ENCODE measurements around the gene ZNF30. TPM values are rescaled to one million over a fixed set of nuclear protein-coding genes. Genes with fewer than 3 reads are reported as not detected.

ZNF30 gene
- total and polyA plus RNA-seq, 4 donors: 1.3 to 1.8 (median 1.7) TPM

GRCh38 chr19:34926361-34926684 is 380 bp upstream of the ZNF30 start:
- Histone ChIP-seq H3K36me3 (ENCODE audit: control insufficient read depth in 4 of 4, insufficient read depth in 3 of 4, low read depth in 1 of 4, low read length in 3 of 4) (peaks cover 1 to 14% (median 9%) of the 10 kb centered on the region in 4 donors), H3K4me3 (ENCODE audit: low read depth in 1 of 3, low read length in 3 of 3) (peak overlapping the region in 2 of 3 donors; percentile 85), H3K27me3 (ENCODE audit: control insufficient read depth in 4 of 4, insufficient read depth in 4 of 4, low read length in 3 of 4) (no peaks in the 10 kb centered on the region), H3K27ac (ENCODE audit: low read depth in 1 of 2, low read length in 2 of 2) (no peak overlapping the region), H3K9ac (ENCODE audit: low read depth in 1 of 2, low read length in 2 of 2) (no peak overlapping the region), H3K4me1 (ENCODE audit: control insufficient read depth in 4 of 4, insufficient read depth in 4 of 4, low read length in 3 of 4) (peaks cover 2 to 14% (median 7%) of the 10 kb centered on the region in 4 donors), H3K9me3 (ENCODE audit: control insufficient read depth in 4 of 4, low read length in 3 of 4) (peaks cover 0 to 5% (median 0%) of the 10 kb centered on the region in 4 donors)
- TF ChIP-seq CTCF (IDR thresholded peaks at IDR 0.05; ENCODE audit: low read depth, low read length, missing input control) (no peak), HNF4G (IDR thresholded peaks at IDR 0.05) (no peak), JUND (IDR thresholded peaks at IDR 0.05) (no peak), EGR1 (IDR thresholded peaks at IDR 0.05; ENCODE audit: low read depth in 2 of 2) (no peak), REST (IDR thresholded peaks at IDR 0.05) (no peak), TAF1 (conservative IDR thresholded peaks at IDR 0.05) (no peak), FOXA1 (IDR thresholded peaks at IDR 0.05) (no peak), GABPA (IDR thresholded peaks at IDR 0.05 in 1 of 2, conservative IDR thresholded peaks at IDR 0.05 in 1 of 2) (no peak), RXRA (IDR thresholded peaks at IDR 0.05) (no peak), HNF4A (conservative IDR thresholded peaks at IDR 0.05) (no peak), FOXA2 (IDR thresholded peaks at IDR 0.05) (no peak), SP1 (IDR thresholded peaks at IDR 0.05) (no peak), ZBTB33 (IDR thresholded peaks at IDR 0.05) (no peak), ATF3 (IDR thresholded peaks at IDR 0.05) (no peak), YY1 (IDR thresholded peaks at IDR 0.05) (no peak), RAD21 (IDR thresholded peaks at IDR 0.05) (no peak), NR2F2 (IDR thresholded peaks at IDR 0.05) (no peak), MAX (IDR thresholded peaks at IDR 0.05) (no peak)
- WGBS: 74% methylated on average over 3 of the region's 3 CpGs
- no peak for DNase-seq (ENCODE audit: low spot score)
